Measurements from ENCODE around the gene C1orf167. TPM values are rescaled to one million over a fixed set of nuclear protein-coding genes. Genes with fewer than 3 reads are reported as not detected.

Gene C1orf167
- total RNA-seq, 1 donor from 2014 or later = not detected

DNA sequence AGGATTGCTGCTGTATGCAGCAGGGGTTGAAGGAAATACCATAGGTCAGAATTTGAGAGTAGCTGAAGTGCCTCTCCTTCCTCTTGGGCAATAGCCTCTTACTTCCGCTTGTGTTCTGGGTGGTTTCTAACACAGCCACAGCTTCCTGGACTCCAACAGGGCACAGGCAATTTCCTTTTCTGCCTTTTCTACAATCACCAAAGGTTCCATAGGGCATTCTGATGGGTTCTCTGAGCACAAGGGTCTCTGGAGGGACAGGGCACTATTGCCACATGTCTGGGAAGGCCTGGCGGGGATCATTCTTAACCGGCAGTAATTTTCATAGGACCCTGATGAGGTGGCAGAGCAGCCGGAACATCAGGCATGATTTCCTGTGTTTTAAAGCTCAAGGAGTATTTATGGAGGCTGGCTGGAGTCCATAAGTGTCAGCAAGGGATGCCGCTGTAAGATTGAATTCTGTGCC is 31.5 kb upstream of the C1orf167 start:
- TF ChIP-seq, protein P1, sequence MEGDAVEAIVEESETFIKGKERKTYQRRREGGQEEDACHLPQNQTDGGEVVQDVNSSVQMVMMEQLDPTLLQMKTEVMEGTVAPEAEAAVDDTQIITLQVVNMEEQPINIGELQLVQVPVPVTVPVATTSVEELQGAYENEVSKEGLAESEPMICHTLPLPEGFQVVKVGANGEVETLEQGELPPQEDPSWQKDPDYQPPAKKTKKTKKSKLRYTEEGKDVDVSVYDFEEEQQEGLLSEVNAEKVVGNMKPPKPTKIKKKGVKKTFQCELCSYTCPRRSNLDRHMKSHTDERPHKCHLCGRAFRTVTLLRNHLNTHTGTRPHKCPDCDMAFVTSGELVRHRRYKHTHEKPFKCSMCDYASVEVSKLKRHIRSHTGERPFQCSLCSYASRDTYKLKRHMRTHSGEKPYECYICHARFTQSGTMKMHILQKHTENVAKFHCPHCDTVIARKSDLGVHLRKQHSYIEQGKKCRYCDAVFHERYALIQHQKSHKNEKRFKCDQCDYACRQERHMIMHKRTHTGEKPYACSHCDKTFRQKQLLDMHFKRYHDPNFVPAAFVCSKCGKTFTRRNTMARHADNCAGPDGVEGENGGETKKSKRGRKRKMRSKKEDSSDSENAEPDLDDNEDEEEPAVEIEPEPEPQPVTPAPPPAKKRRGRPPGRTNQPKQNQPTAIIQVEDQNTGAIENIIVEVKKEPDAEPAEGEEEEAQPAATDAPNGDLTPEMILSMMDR (conservative IDR thresholded peaks at IDR 0.05) = no peak
- H3K36me3 Mint-ChIP-seq (ENCODE audit: low read depth) = no peaks in the 10 kb centered on the region
- no peaks in the 10 kb centered on the region for H3K9me3 Mint-ChIP-seq
- H3K27me3 Mint-ChIP-seq (ENCODE audit: low read depth) = no peaks in the 10 kb centered on the region
- H3K4me3 Mint-ChIP-seq = no peak overlapping the region
- peaks cover 24% of the 10 kb centered on the region for H3K4me1 Mint-ChIP-seq
- H3K27ac Mint-ChIP-seq (ENCODE audit: unreplicated experiment) = no peak overlapping the region
- no peak for DNase-seq (ENCODE audit: low read depth, low spot score)

DNA sequence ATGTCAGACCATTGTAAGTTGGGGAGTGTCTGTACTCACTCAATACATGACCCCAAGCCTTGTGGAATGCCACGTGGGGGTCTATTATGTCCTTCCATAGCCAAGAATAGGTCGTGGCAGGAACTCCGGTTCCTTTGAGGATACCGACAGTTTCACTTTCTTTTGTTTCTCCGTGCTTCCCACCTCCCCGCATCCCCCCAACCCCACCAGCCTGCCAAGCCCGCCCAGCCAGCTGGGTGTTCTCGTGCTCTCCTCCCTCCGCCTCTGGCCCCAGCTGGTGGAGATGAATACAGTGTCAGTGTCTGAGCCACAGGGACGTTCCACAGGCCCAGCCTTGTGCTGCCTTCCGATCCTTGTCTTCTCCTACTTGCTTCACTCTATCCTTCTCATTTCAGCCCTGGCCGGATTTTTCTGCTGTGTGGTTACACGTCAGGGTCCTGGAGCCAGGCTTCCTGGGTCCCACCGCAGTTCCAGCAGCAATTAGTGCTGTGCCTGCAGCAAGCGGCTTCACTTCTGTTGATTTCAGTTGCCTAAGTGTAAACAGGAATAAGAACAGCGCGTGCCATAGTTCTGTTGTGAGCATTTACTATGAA is 30.2 kb upstream of the C1orf167 start:
- peak overlapping the region; percentile 46 for H3K27ac Mint-ChIP-seq (ENCODE audit: unreplicated experiment)
- H3K36me3 Mint-ChIP-seq (ENCODE audit: low read depth) = no peaks in the 10 kb centered on the region
- H3K4me3 Mint-ChIP-seq = peak overlapping the region; percentile 78
- no peaks in the 10 kb centered on the region for H3K27me3 Mint-ChIP-seq (ENCODE audit: low read depth)
- TF ChIP-seq, protein P1 (conservative IDR thresholded peaks at IDR 0.05) = no peak
- no peaks in the 10 kb centered on the region for H3K9me3 Mint-ChIP-seq
- peak; percentile 21 for DNase-seq (ENCODE audit: low read depth, low spot score)
- peaks cover 29% of the 10 kb centered on the region for H3K4me1 Mint-ChIP-seq

DNA sequence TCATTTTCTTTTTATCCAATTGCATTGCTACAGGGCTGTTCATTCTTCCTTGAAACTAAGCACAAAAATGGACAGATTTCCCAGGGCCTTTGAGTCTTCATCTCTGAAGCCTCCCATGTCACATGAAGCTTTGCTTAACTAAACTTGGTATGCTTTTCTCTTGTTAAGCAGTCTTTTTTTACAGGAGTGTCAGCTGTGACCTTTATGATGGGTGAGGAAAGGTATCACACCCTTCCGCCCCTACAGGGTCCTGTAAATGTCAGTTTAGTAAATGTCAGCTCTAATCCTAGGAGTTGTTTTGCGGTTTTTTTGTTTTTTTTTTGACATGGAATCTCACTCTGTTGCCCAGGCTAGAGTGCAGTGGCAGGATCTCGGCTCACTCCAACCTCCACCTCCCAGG is 28.7 kb upstream of the C1orf167 start:
- Mint-ChIP-seq H3K27me3 (ENCODE audit: low read depth) (no peaks in the 10 kb centered on the region), H3K4me3 (no peak overlapping the region), H3K36me3 (ENCODE audit: low read depth) (no peaks in the 10 kb centered on the region), H3K27ac (ENCODE audit: unreplicated experiment) (no peak overlapping the region), H3K9me3 (no peaks in the 10 kb centered on the region), H3K4me1 (peaks cover 34% of the 10 kb centered on the region)
- TF ChIP-seq, protein P1 (conservative IDR thresholded peaks at IDR 0.05) = no peak
- DNase-seq (ENCODE audit: low read depth, low spot score) = no peak

DNA sequence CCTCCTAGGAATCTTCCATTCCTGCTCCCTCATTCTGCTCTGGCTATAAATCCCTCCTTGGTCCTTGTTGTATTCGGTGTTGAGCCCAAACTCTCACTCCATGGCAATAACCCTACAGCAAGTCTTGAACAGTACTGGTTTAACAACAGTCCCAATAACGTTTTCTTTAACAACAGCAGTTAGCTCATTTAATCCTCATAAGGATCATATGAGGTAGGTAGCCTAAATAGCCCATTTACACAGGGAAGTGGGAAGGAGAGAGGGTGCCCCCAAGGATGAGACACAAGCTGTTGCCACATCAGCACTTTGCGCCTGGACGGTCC is 26.5 kb upstream of the C1orf167 start:
- Mint-ChIP-seq H3K27me3 (ENCODE audit: low read depth) (no peaks in the 10 kb centered on the region), H3K36me3 (ENCODE audit: low read depth) (no peaks in the 10 kb centered on the region), H3K27ac (ENCODE audit: unreplicated experiment) (no peak overlapping the region), H3K4me1 (peaks cover 27% of the 10 kb centered on the region), H3K9me3 (no peaks in the 10 kb centered on the region), H3K4me3 (peak overlapping the region; percentile 95)
- DNase-seq (ENCODE audit: low read depth, low spot score) = no peak
- TF ChIP-seq, protein P1 (conservative IDR thresholded peaks at IDR 0.05) = no peak

- H3K9me3 Mint-ChIP-seq = no peaks in the 10 kb centered on the region
- H3K27ac Mint-ChIP-seq (ENCODE audit: unreplicated experiment) = peak within 1 kb of the TSS; percentile 6
- TF ChIP-seq, protein P1 (conservative IDR thresholded peaks at IDR 0.05) = peak; percentile 27
- H3K4me3 Mint-ChIP-seq = peak within 1 kb of the TSS; percentile 95
- H3K4me1 Mint-ChIP-seq = peaks cover 25% of the 10 kb centered on the region
- DNase-seq (ENCODE audit: low read depth, low spot score) = peak; percentile 90
- no peaks in the 10 kb centered on the region for H3K36me3 Mint-ChIP-seq (ENCODE audit: low read depth)
- no peaks in the 10 kb centered on the region for H3K27me3 Mint-ChIP-seq (ENCODE audit: low read depth)
Observed at GRCh38 chr1:11735854-11736745, 25.9 kb upstream of the C1orf167 start, which contains the start of gene AGTRAP. Gene AGTRAP, plus strand, starts transcription at chr1:11736136. Its CDS starts 73 bp downstream, at chr1:11736209.

Measured in neural crest cell (in vitro differentiated cells).